A172 (cell line): ENCODE results near the gene PIRT. TPM values are rescaled to one million over a fixed set of nuclear protein-coding genes. Genes with fewer than 3 reads are reported as not detected.

Experiments used
- DNase-seq: peaks from one replicate; pipeline ENCODE4 v3.0.0-alpha.2; 2015; ENCODE audit warnings: low spot score
- total RNA-seq: library from RNA; depleted of rRNA; stranded (reverse); fragments of >200 nt; shearing (Covaris generic); gene quantifications from 2 replicates; pipeline ENCODE4 v1.2.3, GENCODE V29; 2014; rRNA removed

The PIRT gene
- total RNA-seq, 1 experiment from 2014 or later = not detected

DNA sequence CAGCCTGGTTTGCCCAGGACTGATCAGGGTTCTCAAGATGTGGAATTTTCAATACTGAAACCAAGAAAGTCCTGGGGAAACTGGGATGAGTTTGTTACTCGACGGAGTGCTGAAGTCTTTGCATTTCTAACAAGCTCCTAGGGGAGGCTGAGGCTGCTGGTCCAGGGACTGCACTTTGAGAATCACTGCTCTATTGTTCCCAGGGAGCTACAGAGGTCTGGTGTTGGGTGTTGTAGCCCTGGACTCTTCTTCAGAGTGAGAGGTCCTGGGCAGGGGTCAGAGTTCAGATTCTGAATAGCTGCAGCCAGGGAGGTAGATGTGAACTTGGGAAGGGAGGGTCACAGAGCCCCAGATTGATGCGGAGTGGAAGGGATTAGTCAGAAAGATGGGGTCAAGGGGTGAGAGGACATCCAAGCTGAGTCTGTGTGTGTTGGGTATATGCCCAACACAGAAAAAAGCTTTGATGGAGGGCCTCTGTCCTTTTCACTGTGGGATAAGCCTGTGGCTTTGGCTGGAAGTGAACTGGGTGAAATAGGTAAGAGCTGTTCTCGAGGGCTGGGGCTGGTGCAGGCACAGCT lies 48.1 kb downstream of the PIRT start:
- no peak for DNase-seq

DNA sequence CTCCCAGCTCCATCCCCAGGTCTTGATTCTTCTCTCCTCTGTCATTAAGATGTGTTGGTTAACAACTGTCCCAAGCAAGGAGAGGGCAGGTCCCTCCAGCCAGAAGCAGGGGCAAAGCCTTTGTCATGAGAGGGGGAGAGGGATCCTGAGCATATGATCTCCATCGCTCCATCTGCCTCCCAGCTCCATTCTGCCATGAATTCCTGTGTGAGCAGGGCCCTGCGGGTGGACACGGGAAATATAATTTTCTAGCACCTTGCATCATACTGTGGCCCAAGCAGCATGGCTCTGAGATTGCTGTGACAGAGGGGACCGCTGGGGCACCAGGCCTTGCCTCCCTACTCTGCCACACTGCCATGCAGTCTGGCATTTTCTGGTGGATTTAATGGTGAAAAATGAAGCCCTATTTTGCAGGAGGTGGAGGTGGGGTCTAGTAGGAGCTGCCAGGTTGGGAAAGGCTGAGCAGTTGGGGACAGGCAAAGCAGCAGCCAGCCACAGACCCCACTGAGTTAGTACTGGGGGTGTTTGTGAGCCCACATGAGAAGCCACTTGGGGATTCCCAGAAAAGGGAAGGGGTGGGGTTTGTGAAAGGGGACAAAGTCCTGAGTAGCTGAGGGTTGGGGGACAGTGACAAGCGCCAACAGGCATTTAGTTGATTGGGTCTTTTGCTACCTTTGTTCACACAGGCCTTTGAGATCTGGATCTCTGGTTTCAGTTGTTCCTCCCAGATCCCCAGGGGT lies 50.4 kb downstream of the PIRT start:
- no peak for DNase-seq

DNA sequence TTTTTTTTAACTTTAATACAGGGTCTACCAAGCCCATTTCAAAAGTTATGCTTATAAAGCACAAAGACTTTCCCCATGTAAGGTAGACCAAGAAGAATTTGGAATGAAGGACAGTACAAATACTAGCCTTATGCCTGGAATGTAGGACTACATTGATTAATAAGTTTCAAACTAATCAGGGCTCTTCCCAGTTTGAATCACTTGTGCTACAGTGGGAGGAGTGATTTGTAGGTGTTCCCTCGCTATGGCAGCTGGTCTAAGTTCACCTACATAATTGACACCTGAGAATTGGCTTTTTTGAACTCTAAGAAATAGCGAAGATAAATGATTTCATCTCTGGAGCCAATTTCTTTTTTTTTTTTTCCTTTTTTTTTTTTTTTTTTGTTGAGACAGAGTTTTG lies 52.6 kb downstream of the PIRT start:
- DNase-seq = no peak

DNA sequence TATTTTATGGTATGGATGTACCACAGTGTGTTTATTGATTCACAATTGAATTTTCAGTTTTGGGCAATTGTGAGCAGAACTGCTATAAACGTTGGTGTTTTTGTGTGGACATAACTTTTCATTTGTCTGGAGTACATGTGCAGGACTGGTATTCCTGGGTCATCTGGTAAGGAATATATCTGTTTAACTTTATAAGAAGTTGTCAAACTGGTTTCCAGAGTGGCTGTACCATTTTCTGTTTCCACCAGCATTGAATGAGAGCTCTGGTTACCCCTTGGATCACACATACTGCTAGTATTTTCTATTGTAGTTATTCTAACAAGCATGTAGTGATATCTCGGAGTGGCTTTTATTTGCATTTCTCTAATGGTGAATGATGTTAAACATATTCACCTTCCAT lies 58.3 kb downstream of the PIRT start:
- DNase-seq = no peak

DNA sequence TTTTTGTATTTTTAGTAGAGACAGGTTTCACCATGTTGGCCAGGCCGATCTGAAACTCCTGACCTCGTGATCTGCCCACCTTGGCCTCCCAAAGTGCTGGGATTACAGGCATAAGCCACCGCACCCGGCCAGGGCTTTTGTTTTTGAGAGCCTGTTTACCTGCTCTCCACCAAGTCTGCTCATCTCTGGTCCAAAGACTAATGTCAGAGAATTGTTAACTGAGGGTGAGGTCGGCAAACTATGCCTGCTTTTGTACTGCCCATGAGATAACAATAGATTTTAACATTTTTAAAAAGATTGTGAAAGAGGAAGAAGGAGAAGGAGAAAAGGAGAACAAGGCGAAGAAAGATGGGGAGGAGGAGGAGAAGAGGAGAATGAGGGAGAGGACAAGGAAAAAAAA lies 60.0 kb downstream of the PIRT start:
- DNase-seq = no peak

DNA sequence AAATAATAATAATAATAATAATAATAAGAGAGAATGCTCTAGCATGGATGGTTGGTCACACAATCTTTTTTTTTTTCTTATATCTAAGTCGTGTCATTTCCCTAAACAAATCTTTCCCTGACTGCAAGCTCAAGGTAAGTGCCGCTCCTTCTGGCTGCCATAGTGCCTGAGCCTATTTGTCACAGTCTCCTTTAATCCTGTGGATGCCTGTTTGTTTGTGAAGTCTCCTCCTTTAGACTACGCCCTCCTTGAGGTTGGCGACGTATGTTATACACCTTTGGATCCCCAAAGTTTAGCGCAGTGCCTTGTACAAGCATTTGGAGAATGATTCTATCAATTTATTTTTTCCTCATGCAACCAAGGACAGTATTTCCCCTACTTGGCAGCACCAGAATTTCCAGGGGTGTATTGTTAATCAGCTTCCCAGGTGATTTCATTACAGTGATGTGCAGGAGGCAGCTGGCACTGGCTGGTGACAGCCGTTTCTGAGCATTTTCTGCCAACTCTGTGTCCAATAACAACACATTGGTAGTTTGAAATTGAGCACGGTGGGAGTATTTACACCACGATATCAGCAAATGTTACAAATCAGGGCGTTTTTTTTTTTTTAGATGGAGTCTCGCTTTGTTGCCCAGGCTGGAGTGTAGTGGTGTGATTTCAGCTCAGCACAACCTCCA lies 60.6 kb downstream of the PIRT start:
- DNase-seq = no peak

DNA sequence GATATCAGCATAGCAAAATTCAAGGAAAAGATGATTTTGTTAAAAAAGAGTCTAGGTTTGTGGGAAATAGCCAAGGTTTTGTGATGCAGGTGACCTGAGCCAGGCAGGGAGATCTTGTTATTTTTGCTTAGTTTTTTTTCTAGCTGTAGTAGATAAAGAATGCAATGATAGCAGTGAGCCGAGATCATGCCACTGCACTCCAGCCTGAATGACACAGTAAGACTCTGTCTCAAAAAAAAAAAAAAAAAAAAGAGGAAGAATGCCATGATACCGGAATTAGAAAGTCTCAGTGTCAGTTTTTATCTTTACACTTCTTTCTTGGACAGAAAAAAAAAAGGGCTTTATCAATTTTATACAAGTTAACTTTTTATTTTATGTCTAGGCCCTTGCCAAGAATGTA lies 61.5 kb downstream of the PIRT start:
- no peak for DNase-seq

DNA sequence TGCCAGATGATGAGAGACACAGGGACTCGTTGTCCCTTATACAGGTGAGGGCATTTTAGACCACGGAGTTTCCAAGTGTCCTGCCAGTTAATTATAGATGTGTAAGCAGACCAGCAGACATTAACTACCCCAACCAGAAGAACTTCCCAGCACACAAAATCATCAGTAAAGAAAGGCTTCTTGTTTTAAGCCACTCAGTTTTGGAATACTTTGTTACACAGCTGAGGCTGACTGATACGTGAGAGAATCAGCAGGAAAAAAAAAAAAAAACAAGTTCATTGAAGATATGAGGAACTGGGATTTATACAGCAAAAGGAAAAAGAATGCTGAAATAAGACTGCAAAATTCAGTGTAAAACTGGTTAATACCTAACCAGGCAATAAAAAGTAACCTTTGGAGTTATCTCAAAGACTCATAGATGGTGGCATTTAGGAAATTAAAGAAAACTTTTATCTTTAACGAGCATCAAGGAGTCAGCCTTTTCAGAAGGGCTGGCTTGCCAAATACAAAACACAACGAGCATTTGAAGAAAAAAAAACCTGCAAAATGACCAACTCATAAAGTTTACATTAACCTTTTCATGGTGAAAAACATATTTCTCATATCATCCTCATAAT lies 62.0 kb downstream of the PIRT start:
- no peak for DNase-seq

DNA sequence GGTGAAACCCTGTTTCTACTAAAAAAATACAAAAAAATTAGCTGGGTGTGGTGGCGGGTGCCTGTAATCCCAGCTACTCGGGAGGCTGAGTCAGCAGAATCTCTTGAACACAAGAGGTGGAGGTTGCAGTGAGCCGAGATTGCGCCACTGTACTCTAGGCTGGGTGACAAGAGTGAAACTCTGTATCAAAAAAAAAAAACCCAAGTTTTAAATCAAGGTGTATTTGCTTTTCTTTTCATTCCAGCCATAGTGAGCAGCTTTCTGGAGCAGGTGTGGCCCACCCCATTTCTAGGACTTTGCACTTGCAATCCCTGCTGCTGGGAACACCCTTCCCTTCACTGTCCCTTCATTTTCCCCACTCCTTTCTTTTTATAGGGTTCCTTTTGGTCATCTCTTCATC lies 62.8 kb downstream of the PIRT start:
- no peak for DNase-seq

DNA sequence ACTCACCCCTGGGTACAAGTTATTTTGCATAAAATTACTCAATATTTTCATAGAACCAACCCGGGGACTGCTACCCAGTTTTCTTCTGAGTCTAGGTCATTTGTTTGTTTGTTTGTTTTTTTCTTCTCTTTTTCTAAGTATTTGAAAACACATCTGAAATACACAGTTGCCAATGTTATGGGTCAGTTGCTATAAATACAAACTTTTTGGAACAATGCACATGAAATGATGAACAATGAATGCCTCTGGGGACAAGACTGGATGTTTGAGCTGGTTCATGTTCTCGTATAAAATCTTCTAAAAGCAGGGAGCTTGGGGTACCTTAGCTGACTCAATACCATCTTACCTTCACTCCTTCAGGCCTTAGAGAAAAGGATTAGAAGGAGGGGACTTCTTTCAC lies 64.5 kb downstream of the PIRT start:
- no peak for DNase-seq

Other genes with a start within 250 kb of the PIRT start
- gene MYH3, start 180.8 kb downstream of the PIRT start, total RNA-seq = 3.9 and 5.6 TPM in 2 replicates
- 51.6 and 58.9 TPM in 2 replicates for gene SCO1, start 140.6 kb downstream of the PIRT start, total RNA-seq
- gene ADPRM, start 140.5 kb downstream of the PIRT start, total RNA-seq = 8.4 and 11.1 TPM in 2 replicates
- 0.12 and 0.26 TPM in 2 replicates for gene TMEM220, start 108.1 kb downstream of the PIRT start, total RNA-seq
- not detected in 2 replicates for gene TMEM238L, start 34.0 kb downstream of the PIRT start, total RNA-seq